Effector memory CD4-positive, alpha-beta T cell (primary cell): ENCODE measurements around the gene KPNA6.
"Not testable (repeated sequence)": the region's sequence is repeated elsewhere in the genome, so short reads cannot be mapped to it uniquely, and the experiment has no call there.

Source experiments
- DNase-seq, 3 donors: peaks; one replicate each; pipeline ENCODE4 v3.0.0-alpha.2; 2020
- H3K27ac ChIP-seq: 2 replicates; pipeline ENCODE4 v1.7.0; 2013; ENCODE audit warnings: mild to moderate bottlenecking, low read length, moderate library complexity; ENCODE audit not compliant: insufficient read depth, poor library complexity, severe bottlenecking
- H3K27me3 ChIP-seq: replicated peaks from 2 replicates; pipeline ENCODE4 v1.7.0; 2013; ENCODE audit warnings: mild to moderate bottlenecking, low read length; ENCODE audit not compliant: insufficient read depth, control insufficient read depth, poor library complexity, severe bottlenecking
- H3K36me3 ChIP-seq: 2 replicates; pipeline ENCODE4 v1.7.0; 2013; ENCODE audit warnings: mild to moderate bottlenecking, low read length, moderate library complexity; ENCODE audit not compliant: control insufficient read depth, insufficient read depth
- H3K4me1 ChIP-seq: 2 replicates; pipeline ENCODE4 v1.7.0; 2013; ENCODE audit warnings: low read length, mild to moderate bottlenecking; ENCODE audit not compliant: control insufficient read depth, insufficient read depth, poor library complexity, severe bottlenecking
- H3K4me3 ChIP-seq: 2 replicates; pipeline ENCODE4 v1.7.0; 2013; ENCODE audit warnings: low read length, low read depth, mild to moderate bottlenecking; ENCODE audit not compliant: insufficient read depth, poor library complexity, severe bottlenecking
- H3K9me3 ChIP-seq: 2 replicates; pipeline ENCODE4 v1.7.0; 2013; ENCODE audit warnings: mild to moderate bottlenecking, low read length, moderate library complexity; ENCODE audit not compliant: control insufficient read depth

Gene KPNA6

DNA sequence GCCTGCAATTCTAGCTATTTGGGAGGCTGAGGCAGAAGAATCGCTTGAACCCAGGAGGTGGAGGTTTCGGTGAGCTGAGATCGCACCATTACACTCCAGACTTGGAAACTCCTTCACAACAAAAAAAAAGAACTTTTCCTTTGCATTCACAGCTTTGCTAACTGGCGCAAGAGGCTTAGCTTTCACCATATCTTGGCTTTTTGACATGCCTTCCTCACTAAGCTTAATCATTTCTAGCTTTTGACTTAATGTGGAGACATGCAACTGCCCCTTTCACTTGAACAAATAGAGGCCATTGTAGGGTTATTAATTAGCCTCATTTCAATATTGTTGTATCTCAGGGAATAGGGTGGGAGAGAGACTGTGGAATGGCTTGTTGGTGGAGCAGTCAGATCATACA lies 8.7 kb downstream of the KPNA6 start:
- DNase-seq, result no peak
- peaks cover 2% of the 10 kb centered on the region for H3K36me3 ChIP-seq
- H3K4me1 ChIP-seq, result peaks cover 11% of the 10 kb centered on the region
- no peak overlapping the region for H3K4me3 ChIP-seq
- H3K9me3 ChIP-seq, result no peaks in the 10 kb centered on the region
- H3K27me3 ChIP-seq, result no peaks in the 10 kb centered on the region
- no peak overlapping the region for H3K27ac ChIP-seq

DNA sequence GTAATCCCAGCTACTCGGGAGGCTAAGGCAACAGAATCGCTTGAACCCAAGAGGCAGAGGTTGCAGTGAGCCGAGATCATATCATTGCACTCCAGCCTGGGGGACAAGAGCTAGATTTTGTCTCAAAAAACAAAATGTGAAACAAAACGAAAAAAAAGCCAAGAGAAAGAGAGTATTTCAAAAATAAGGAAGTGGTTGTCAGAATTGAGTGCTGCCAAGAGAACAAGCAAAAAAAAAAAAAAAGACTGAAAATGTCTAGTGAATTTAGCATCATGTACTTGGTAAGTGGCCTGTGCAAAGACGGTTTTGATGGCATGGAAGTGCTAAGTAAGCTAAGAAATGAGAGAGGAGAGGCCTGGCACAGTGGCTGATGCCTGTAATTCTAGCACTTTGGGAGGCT lies 14.3 kb downstream of the KPNA6 start:
- DNase-seq, result no peak
- H3K36me3 ChIP-seq, result no peaks in the 10 kb centered on the region
- no peaks in the 10 kb centered on the region for H3K27me3 ChIP-seq
- H3K4me3 ChIP-seq, result no peak overlapping the region
- no peaks in the 10 kb centered on the region for H3K9me3 ChIP-seq
- no peak overlapping the region for H3K27ac ChIP-seq
- peaks cover under 1% of the 10 kb centered on the region for H3K4me1 ChIP-seq

GRCh38 chr1:32123361-32123760 lies 15.5 kb downstream of the KPNA6 start:
- not testable (repeated sequence) for H3K27ac ChIP-seq, DNase-seq, H3K36me3 ChIP-seq, H3K27me3 ChIP-seq, H3K4me3 ChIP-seq, H3K9me3 ChIP-seq, H3K4me1 ChIP-seq

DNA sequence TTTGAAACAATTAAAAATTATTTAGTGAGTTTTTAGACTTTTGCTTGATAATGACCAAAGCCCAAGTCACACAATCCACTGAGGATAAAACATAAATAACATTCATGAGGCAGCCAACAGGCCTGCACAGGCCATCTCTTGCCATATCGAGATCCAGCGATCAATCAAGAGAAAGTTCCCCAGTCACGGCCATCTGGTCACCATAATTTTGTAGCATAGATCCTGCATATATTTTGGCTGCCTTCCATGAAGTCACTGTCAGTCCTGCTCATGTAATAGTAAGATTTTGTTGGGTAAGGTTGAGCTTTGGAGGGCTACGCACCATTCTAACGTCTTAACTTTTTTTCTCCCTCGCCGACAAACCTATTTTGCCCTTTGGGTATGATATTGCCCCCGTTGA lies 17.5 kb downstream of the KPNA6 start:
- Histone ChIP-seq H3K4me3 (no peak overlapping the region), H3K4me1 (peaks cover 5% of the 10 kb centered on the region), H3K36me3 (peaks cover 6% of the 10 kb centered on the region), H3K27ac (no peak overlapping the region), H3K27me3 (no peaks in the 10 kb centered on the region), H3K9me3 (no peaks in the 10 kb centered on the region)
- no peak for DNase-seq

GRCh38 chr1:32126770-32127169 lies 18.9 kb downstream of the KPNA6 start:
- DNase-seq, result no peak
- Histone ChIP-seq H3K36me3 (peaks cover 6% of the 10 kb centered on the region), H3K27ac (no peak overlapping the region), H3K9me3 (no peaks in the 10 kb centered on the region), H3K27me3 (no peaks in the 10 kb centered on the region), H3K4me1 (peaks cover 5% of the 10 kb centered on the region), H3K4me3 (no peak overlapping the region)

DNA sequence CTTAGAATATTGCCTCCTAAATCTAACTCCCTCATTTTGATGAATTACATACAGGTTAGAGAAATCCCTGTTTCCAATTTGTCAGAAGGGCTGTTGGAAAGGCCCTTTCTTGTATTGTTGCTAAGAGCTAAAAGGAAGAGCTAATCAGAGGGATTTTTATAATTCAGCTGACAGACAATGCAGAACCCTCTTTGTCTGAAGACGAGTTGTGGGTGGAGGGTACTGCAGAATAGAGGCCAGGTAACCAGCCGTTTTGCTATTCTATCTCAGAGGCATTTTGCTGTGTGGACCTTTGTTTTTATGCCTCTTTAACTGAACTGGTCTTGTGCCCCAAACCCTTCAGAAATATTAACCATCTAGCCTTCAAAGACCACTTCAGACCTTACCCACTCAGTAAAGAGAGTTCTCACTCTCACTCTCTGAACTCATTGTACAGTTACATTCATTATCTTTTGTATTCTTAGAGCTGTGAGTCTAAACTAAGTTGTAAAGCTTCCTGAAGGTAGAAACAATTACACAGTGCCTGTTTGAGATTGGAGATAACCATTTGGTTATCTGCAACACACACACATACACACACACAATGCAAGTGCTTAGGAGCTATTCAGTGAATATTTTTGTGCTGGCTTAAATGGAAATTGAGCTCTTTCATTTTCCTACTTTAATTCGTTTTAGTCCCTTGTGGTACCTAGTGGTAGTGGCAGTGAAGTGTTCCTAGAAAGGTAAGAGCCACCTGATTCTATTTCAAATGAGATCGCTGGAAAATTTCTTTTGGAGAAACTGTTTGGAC lies 19.7 kb downstream of the KPNA6 start:
- no peaks in the 10 kb centered on the region for H3K9me3 ChIP-seq
- H3K4me3 ChIP-seq, result no peak overlapping the region
- H3K27ac ChIP-seq, result no peak overlapping the region
- H3K36me3 ChIP-seq, result peaks cover 6% of the 10 kb centered on the region
- H3K4me1 ChIP-seq, result peaks cover 5% of the 10 kb centered on the region
- no peak for DNase-seq
- H3K27me3 ChIP-seq, result no peaks in the 10 kb centered on the region

- Histone ChIP-seq H3K9me3 (no peaks in the 10 kb centered on the region), H3K27ac (no peak overlapping the region), H3K27me3 (no peaks in the 10 kb centered on the region), H3K4me3 (no peak overlapping the region), H3K36me3 (peaks cover 6% of the 10 kb centered on the region), H3K4me1 (peaks cover 5% of the 10 kb centered on the region)
- no peak for DNase-seq
Measured at GRCh38 chr1:32128479-32128878, 20.6 kb downstream of the KPNA6 start.

DNA sequence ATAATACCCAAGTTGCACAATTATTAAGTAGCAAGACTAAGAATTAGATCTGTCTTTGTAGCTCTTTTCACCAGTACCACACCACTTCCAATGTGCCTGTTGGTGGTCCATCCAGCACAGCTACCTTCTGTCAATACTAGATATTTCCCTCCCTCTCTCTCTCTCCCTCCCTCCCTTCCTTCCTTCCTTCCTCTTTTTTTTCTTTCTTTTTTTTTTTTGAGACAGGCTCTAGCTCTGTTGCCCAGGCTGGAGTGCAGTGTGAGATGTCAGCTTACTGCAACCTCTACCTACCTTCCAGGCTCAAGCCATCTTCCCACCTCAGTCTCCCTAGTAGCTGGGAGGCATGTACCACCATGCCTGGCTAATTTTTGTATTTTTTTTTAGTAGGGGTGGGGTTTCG lies 21.1 kb downstream of the KPNA6 start:
- H3K4me3 ChIP-seq, result no peak overlapping the region
- no peak overlapping the region for H3K27ac ChIP-seq
- no peak for DNase-seq
- H3K9me3 ChIP-seq, result no peaks in the 10 kb centered on the region
- H3K36me3 ChIP-seq, result peaks cover 6% of the 10 kb centered on the region
- no peaks in the 10 kb centered on the region for H3K27me3 ChIP-seq
- H3K4me1 ChIP-seq, result peaks cover 5% of the 10 kb centered on the region

- H3K36me3 ChIP-seq, H3K4me3 ChIP-seq, H3K9me3 ChIP-seq, H3K4me1 ChIP-seq, DNase-seq, H3K27me3 ChIP-seq, H3K27ac ChIP-seq: not testable (repeated sequence)
Measured at GRCh38 chr1:32133950-32134280, 26.1 kb downstream of the KPNA6 start.

DNA sequence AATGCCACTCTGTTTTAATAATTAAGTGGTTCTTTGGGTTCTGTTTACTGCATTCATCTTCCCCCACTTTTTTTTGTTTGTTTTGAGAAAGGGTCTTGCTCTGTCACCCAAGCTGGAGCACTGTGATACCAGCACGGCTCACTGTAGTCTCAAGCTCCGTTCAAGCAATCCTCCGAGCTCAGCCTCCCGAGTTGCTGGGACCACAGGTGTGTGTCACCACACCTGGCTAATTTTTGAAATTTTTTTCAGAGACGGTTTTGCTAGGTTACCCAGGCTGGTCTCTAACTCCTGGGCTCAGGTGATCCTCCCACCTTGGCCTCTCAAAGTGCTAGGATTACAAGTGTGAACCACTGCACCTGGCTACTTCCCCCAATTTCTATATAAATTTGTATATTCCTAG lies 29.3 kb downstream of the KPNA6 start:
- no peaks in the 10 kb centered on the region for H3K9me3 ChIP-seq
- H3K27me3 ChIP-seq, result no peaks in the 10 kb centered on the region
- no peak overlapping the region for H3K4me3 ChIP-seq
- no peaks in the 10 kb centered on the region for H3K4me1 ChIP-seq
- no peak for DNase-seq
- no peaks in the 10 kb centered on the region for H3K36me3 ChIP-seq
- H3K27ac ChIP-seq, result no peak overlapping the region
